Medulla oblongata (tissue), 1 donor: ENCODE data around the gene STK32C.
"Not testable (repeated sequence)": the region's sequence is repeated elsewhere in the genome, so short reads cannot be mapped to it uniquely, and the experiment has no call there.

Experiments used
- DNase-seq: peaks from one replicate; pipeline ENCODE4 v3.0.0-alpha.2; 2015; ENCODE audit errors: extremely low spot score

STK32C gene

DNA sequence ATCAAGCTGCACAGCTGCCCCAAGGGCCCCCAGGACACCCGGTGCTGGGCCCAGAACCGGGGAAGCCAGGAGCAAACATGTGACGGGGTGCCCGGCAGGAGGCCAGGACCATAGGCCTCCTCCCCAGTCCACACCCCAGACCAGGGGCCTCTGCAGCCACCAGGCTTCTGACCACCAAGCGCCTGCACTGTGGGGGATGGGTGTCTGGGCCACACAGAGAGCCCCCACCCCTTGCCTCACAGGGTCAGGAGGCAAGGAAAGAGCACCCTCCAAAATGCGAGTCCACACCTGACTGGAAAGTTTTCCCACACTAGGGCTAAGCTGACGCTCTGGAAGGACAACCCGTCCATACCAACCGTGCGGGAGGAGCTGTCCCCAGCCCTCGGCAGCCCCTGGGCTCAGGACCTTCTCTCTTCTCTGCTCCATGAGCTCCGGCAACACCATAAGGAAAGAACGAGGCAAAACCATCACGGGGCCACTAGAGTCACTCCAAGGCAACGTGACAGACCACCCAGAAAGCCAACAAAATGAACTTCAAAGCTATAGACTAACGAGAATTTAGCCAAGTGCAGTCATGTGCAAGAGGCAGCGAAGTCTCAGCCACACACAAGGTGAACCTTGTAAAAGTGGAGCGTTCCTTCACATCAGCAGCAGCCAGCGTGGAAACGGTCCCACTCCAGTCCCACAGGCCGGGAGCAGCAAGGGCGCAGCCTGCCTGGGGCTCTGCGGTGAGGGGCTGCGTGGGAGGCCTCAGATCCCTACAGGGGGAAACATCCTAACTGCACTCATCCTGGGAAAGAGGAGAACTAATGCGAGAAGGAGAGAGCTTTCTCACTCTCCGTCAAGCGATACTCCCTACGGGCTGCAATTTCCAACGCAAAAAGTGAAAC, 5.1 kb downstream of the STK32C start:
- DNase-seq: no peak

DNA sequence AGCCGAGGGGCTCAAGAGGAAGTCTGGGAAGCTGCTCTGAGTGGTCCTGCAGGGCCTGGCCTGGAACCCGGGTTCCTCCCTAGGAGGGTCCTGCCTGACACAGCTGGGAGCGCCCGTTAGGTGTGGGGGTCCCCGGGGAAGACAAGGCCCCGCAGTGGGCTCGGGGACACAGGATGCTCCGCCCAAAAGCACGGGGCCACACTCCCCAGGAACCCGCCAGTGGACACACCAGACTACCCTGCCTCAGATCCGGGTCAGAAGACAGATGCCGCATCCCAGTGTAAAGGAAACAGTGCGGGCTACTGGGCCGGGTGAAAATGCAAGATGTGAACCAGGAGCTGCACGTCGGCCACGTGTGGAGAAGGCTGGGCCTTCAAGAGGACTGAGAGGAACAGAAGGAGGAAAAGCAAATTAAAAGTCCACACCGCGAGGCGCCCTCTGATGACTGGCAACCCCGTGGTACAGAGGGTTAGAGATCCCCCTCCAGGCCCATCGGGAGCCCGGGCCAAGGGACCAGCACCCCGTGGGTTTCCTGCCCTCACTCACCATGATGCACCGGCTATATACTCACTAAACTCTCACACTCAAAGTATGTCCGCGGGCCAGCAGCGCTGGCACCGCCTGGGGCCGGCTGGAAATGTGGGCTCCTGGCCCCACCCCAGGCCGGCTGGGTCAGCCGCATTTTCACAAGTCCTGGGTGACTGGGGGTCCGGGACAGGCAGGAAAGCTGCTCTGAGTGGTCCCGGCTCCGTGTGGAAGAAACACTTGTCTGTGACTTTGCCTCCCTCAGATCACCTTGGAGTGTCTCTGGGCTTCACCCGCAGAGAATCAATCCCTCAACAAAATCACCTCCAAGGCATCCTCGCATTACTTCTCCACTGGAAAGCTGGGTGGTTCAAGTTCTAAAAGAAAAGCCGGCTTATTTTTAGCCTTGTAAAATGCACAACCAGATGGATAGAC, 6.1 kb downstream of the STK32C start:
- no peak for DNase-seq

DNA sequence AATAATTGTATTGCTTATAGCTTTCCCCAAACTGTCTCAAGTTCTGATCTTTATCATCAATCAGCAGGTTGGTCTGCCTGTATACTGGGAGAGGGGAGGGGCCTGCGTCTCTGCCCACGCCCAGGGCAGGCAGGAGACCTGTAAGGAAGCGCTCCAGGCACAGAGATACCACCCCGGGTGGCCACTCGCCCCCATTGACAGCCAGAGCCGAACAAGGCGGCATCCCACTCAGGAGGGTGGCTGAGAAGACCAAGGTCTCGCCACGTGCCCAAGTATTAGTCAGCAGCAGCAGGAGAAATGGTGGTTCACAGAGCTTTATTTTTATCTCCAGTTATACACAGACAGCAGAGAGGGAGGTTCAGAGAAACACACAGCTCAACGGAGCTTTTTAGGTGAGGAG, 7.2 kb downstream of the STK32C start:
- no peak for DNase-seq

DNA sequence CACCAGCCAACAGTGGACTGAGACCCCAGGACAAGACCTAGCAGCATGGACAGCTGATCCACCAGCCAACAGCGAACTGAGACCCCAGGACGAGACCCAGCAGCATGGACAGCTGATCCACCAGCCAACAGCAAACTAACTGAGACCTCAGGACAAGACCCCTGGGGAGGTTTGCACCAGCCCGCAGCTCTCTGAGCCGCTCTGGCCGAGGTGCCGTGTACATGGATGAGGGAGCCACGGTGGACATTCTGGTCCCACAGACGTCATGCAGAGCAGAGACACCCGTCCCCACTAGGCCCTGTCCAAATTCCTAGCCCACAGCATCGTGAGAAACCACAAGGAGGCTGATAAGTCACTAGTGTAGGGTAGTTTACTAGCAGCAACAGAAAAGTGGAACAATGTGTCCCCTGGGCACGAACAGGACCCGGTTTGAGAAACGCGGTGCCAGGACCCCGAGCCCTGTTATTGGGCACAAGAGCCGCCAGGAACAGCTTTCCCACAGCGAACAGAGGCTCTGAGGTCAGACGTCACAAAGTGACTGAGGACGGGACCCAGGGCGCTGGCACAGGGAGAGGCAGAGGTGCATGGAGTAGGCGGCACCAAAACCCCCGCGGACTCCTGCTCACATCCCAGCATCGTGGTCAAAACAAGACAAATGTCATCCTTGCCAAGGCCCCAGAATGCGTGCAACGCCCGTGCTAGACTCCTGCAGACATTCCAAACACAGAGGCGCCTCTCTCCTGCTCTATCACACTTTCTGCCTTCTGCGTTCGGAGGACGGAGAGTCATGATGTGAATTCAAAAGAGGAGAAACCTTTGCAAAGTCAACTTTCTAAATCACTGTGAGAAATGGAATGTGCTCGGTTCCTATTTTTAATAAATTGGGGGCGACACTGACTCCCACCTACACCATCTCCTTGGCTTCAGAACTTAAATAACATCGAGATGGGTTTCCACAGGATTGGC, 8.1 kb downstream of the STK32C start:
- no peak for DNase-seq

DNA sequence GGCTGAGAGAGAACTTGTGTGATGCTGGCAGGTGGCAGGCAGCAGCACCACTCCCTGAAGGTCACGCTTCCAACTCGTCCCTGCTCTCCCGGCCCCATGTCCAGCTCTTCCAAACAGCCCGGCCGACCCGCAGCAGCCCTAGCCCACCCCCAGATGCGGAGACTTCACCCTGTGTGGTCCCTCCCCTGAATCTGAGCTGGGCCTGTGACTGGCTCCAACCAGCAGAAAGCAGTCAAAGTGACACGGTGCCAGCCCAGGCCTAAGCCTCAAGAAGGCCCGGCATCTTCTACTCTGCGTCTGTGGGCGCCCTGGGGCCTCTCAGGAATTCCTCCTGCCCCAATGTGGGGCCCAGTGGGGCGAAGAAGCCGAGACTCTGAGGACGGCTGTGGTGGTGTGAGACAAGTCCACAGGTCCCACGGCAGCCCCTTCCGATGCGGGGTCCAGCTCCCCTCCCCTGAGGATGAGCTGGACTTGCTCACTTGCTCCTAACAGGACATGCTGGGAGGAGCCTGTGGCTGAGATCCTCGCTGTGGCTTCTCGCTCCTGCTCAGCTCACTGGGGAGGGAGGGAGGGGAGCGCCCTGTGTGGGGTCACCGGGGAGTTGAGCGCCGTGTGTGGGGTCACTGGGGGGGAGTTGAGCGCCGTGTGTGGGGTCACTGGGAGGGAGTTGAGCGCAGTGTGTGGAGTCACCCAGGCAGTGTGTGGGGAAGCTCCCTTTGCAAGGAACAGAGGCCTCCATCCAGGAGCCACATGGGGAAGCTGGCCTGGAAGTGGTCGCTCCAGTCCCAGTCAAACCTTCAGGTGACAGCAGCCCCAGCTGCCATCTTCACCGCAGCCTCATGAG, 9.5 kb downstream of the STK32C start:
- DNase-seq: no peak

DNA sequence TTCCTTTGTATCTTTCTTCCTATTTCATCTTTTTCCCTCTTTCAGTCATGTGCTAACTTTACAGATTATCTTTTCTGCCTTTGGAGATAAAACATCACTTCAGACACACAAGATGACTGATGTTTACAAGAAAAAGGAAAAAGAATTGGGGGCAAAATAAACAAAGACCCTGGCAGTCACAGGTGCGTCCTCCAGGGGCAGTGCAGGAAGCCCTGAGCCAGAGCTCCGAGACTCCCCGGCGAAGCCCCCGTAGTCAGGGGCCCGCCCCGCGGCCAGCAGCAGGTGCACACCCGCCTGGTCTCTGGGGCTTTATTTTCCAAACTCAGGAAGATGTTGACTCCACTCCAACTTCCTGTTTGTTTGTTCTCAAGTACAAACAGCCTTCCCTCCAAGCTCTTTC, 10.2 kb downstream of the STK32C start:
- DNase-seq: no peak

DNA sequence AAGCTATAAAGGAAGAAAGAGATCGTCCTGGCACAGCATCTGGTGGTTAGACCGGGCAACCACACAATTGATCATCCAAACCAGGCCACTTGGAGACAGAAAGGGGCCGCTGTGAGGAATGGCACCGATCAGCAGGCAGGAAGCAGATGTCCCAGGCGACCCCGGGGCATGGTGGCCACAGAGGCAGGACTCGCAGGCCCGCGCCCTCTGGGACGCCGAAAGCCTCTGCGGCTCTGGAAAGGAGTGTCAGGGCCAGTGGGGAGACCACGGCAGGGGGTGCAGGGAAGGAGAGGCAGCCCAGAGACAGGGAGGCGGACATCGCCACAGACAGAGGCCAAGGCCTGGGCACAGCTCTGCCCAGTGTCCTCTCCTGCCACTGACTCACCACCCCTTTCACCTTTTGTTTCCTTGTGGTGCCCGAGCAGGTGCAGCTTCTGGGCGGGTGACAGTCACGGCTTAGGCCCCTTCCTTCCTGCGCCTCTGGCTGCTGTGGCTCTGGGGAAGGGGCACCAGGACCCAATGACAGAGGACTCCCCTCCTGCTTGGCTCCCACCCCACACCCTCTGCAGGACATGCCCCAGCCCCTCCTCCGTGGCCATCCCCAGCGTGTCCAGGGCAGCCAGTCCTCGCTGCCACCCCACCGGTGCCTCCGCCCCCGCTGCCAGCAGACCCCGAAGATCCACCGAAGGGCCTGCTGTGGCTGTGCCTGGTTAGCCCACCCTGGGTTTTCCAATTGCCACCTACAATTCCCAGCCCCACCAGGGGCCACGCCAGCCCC, 10.9 kb downstream of the STK32C start:
- DNase-seq: no peak

DNA sequence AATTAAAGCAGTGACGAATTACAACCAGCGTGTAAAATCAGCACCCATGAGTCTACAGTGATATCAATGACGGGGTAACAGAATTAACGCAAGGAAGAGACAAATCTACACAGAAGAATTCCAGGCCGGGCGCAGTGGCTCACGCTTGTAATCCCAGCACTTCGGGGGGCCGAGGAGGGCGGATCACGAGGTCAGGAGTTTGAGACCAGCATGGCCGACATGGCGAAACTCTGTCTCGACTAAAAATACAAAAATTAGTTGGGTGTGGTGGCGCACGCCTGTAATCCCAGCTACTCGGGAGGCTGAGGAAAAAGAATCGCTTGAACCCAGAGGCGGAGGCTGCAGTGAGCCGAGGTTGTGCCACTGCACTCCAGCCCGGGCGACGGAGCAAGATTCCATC, 12.3 kb downstream of the STK32C start:
- DNase-seq: not testable (repeated sequence)

DNA sequence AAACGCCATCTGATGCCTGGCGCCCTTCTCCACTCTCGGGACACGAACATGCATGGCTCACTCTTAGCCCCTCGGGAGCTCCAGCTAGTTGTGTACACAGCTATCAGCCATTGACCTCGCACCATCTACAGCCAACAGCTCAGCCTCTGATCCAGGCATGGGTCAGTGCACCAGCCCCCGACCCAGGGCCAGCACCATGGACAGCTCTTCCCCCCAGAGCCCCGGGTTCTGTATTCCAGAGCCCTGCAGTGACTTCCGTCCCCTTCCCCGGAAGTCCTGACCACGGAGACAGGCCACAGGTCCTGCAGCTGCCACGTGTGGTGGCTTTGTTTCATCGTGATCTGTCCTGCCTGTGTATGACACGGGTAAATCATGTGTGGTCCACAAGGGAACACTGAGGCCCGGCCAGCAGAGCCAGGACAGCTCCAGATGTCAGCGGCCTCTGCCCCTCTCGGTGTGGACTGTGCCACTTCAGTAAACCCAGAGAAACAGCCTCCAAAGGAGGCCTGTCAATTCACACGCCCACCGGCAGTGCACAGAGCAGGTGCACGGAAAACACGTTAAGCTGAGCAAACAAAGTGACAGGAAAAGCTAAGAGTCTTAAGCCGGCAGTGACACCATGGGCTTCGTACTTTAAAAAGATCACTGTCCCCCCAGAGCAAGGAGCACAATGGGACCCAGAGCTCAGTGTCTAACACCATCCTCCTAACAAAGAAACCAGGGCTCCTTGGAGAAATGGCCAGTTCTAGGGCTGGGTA, 13.0 kb downstream of the STK32C start:
- no peak for DNase-seq

DNA sequence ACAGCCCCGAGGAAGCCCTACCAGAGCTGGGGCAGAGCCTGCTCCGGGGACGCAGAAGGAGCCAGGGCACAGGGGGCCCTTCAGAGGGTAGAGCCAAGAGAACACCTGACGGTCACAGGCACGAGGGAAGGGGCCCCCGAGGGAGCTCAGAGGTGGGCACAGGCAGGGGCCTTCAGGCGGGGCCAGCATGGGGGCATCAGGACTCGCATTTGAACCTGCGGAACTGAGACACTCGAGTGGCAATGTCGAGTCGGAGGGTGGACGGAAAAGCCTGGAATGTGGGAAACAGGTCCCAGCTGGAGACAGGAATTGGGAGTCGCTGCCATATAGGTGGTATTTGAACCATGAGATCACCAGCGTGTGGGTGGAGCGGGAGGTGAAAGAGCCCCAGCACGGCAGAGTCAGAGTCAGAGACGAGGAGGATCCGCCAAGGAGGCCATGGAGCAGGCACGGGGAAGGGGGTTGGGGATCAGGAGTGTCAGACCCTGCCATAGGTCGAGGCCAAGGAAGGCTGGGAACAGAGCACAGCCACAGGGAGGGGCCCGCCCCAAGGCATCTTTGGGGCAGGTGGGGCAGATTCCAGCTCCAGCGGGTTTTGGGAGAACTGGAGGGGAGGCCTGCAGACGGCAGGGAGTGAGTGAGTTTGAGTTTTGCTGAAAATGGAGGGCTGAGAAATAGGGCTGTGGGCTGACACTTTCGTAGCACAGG, 13.8 kb downstream of the STK32C start:
- no peak for DNase-seq

DNA sequence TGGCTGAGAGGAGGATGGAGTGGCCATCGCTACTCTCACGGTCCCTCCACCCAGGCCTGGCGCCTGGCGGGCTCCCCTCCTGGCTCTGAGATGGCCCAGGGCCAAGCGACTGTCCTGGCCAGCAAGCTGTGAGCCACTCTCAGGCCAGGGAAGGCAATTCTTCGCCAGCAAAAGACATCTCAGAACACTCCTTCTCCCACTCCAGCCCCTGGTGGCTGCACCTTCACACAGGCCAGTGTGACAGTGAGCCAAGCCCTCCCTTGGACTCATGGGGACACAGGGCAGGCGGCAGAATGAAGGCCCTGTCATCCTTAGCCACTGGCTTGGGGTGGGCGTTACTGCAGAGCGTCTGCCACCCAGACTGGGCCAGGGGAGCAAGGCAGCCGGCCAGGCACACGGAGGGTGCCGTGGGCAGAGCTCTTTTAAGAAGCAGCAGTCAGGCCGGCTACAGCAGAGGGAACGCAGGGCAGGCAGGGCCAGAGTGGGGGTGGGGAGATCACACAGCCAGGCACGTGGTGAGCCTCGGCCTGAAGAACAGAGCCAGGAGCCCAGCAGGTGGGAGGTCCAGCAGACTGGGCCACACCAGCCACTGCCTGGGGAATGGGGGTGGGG, 14.4 kb downstream of the STK32C start:
- DNase-seq: peak; percentile 68

DNA sequence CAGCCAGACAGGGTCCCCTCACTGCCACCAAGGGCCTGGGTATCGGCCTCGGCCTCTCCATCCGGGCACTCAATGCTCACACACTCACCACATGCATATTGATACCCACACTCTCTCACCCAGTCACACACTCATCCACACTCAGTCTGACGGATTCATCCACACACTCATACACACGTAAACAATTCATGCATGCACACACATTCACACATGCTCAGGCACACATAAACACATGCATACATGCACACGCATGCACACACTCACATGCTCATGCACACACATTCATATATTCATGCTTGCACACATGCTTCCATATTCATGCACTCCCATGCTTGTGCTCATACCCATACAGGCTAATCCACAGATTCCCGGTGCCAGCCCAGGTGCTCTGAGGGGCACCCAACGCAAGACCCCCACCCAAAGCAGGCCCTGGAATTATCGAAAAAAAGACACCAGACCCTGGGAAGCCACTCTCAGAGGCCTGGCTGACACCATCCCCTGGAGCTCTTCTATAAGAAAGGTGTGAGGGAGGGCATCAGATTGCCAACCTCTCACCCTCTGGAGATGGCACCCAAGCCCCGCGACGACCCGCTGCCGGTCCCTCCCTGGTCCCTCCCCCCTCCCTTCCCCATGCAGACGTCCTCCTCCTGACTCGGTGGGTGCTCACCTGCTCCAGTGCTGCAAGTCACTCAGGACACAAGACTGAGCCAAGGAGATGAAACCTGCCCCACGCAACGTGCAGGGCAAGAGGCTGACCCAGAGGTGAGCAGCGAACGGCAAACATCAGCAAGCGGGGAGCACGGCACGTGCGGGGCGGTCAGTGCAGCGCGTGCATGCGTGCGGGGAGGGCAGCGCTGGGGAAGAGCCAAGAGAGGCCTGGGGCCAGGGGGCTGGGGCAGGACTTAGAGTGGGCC, 15.2 kb downstream of the STK32C start:
- no peak for DNase-seq

DNA sequence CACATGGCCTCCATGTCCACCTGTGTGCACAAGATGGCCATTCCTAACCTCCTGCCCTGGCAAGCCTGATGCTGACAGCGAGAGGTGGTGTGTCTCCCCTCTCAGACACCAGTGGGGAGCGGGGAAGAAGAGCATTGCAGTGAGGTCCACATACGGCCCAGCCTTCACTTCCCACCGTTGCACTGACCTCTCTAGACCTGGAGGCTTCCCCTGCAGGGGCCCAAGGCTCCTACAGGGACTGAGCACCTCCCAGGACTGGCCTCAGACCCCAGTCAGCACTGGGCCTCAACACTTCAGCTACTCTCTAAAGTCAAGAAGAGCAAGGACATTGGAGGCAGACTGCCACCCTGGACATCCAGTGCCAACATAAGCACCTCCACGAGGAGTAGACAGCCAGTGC, 15.9 kb downstream of the STK32C start:
- DNase-seq: no peak

DNA sequence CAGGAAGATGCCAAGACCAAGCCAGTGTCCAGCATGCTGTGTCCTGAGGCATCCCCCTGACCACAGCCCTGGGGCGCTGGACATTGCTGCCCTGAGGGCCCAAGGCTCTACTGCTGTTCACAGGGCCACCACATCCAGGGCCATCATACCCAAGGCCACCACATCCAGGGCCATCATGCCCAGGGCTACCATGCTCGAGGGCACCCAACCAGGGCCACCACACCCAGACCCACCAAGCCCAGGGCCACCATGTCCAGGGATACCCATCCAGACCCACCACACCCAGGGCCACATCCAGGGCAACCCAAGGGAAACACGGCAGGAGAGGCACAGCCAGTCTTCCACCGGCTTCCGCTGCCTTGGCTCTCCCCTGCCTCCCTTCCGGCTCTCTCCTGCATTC, 17.1 kb downstream of the STK32C start:
- no peak for DNase-seq

DNA sequence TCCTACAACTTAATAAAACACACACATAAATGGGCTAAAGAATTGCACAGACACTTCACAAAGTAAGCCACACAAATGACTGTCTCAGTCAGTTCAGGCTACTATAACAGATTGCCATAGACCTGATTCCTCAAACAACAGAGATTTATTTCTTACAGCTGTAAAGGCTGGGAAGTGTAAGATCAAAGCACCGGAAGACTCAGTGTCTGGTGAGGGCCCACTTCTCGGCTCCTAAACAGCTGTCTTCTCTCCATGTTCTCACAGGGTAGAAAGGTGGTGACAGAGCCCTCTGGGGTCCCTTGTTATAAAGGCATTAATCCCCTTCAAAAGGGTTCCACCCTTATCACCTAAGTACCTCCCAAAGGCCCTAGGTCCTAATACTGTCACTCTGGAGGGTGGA, 18.3 kb downstream of the STK32C start:
- no peak for DNase-seq

DNA sequence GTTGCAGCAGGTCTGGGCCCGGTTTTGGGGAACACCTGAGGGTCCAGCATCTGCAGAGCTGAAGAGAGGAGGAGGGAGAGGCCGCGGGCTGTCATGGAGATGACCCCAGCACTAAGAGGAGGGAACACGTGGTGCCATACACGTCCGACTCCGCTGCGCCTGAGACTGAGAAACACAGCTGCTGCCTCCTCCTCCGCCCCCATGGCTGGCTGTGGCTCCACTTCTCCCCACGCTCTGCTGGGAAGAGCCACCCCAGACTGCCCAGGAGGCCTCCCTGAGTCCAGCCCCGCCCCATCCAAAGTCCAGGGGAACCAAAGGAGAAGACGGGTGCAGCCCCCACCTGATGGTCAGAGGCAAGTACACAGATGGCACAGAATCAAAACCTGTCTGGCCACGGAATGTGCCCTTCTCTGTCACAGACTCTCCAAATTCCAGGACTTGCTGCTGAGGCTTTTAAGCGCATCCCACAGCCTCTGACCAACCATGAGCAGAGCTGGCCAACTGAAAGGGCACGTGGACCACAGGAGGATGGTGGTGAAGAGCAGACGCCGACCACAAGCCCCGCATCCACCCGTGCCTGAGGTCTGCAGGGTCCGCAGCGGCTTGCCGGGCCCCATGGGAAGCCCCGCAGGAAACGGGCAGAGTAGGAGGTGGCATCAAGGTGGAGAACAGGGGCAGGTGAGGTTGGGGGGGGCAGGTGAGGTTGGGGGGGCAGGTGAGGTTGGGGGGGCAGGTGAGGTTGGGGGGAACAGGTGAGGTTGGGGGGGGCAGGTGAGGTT, 24.0 kb downstream of the STK32C start:
- no peak for DNase-seq
